GM19240 (cell line): ENCODE results near the gene HBM.
"Not testable (repeated sequence)": the region's sequence is repeated elsewhere in the genome, so short reads cannot be mapped to it uniquely, and the experiment has no call there.

Source experiments
- DNase-seq: peaks from one replicate; pipeline ENCODE4 v3.0.0; 2011; ENCODE audit warnings: low spot score; ENCODE audit not compliant: insufficient read length

Gene HBM

GRCh38 chr16:144797-145252, 21.0 kb upstream of the HBM start:
- no peak for DNase-seq

GRCh38 chr16:146646-147045, 19.1 kb upstream of the HBM start:
- no peak for DNase-seq

GRCh38 chr16:149024-149660, 16.6 kb upstream of the HBM start:
- DNase-seq = no peak

GRCh38 chr16:152141-153128, 13.3 kb upstream of the HBM start, which contains the start of gene HBZ:
TSS of gene HBZ (plus strand) at chr16:152644. CDS start at chr16:152910, 266 bp downstream.
- DNase-seq = no peak

- not testable (repeated sequence) for DNase-seq
These were observed 12.7 kb upstream of the HBM start for GRCh38 chr16:153129-153521.

- DNase-seq = not testable (repeated sequence)
These were observed 12.1 kb upstream of the HBM start for GRCh38 chr16:153550-154216.

- DNase-seq = no peak
These were observed 11.4 kb upstream of the HBM start for GRCh38 chr16:154217-155030.

GRCh38 chr16:155031-155398, 10.8 kb upstream of the HBM start:
- no peak for DNase-seq

- DNase-seq = no peak
These were observed 6.5 kb upstream of the HBM start for GRCh38 chr16:159136-159849.

- not testable (repeated sequence) for DNase-seq
These were observed 5.5 kb upstream of the HBM start for GRCh38 chr16:160242-160641.

- DNase-seq = no peak
These were observed 5.0 kb upstream of the HBM start for GRCh38 chr16:160691-161190.

- DNase-seq = no peak
These were observed 3.3 kb upstream of the HBM start for GRCh38 chr16:162271-162991.

GRCh38 chr16:163139-163538, 2.6 kb upstream of the HBM start:
- DNase-seq = not testable (repeated sequence)

- not testable (repeated sequence) for DNase-seq
These were observed 2.1 kb upstream of the HBM start for GRCh38 chr16:163696-164095.

- DNase-seq = not testable (repeated sequence)
These were observed 1.5 kb upstream of the HBM start for GRCh38 chr16:164134-164823.

GRCh38 chr16:164827-165538, 795 bp upstream of the HBM start:
- DNase-seq = no peak

- DNase-seq = no peak
These were observed 770 bp downstream of the HBM start for GRCh38 chr16:166375-167121.
